Urinary bladder (tissue), 4 donors: Measurements from ENCODE around the gene PTPRN2. TPM values are rescaled to one million over a fixed set of nuclear protein-coding genes. Genes with fewer than 3 reads are reported as not detected.

Experiments
- DNase-seq: peaks from one replicate; pipeline ENCODE4 v3.0.0-alpha.2; 2015; ENCODE audit errors: extremely low spot score
- H3K27ac ChIP-seq: one replicate; pipeline ENCODE4 v1.5.1; 2013; ENCODE audit warnings: low read depth, mild to moderate bottlenecking, moderate library complexity
- H3K36me3 ChIP-seq: one replicate; pipeline ENCODE4 v1.6.1; 2013; ENCODE audit warnings: mild to moderate bottlenecking, moderate library complexity; ENCODE audit not compliant: insufficient read depth
- H3K4me1 ChIP-seq: one replicate; pipeline ENCODE4 v1.6.1; 2013; ENCODE audit warnings: mild to moderate bottlenecking, moderate library complexity; ENCODE audit not compliant: insufficient read depth
- H3K4me3 ChIP-seq: one replicate; pipeline ENCODE4 v1.5.1; 2013; ENCODE audit warnings: low read depth, low read length
- WGBS: extraction: QIAGEN DNeasy Blood & Tissue Kit; methylation state at CpG from one replicate; pipeline ENCODE4 v1.1.7; 2013; 5-methylcytosine and 5-hydroxymethylcytosine counted together
- polyA plus RNA-seq: library from polyadenylated mRNA; stranded (reverse); fragments of 200-250 nt; gene quantifications from one replicate; pipeline ENCODE4 v1.2.3, GENCODE V29; 2013
- total RNA-seq: library from RNA; depleted of rRNA; stranded (reverse); fragments of >200 nt; gene quantifications from one replicate; pipeline ENCODE4 v1.2.3, GENCODE V29; 2014
- donor health status: healthy with polysubstance abuse.
- donor health status: healthy.

PTPRN2 gene
- total and polyA plus RNA-seq, 2 donors, result 2.8 to 4.4 TPM

DNA sequence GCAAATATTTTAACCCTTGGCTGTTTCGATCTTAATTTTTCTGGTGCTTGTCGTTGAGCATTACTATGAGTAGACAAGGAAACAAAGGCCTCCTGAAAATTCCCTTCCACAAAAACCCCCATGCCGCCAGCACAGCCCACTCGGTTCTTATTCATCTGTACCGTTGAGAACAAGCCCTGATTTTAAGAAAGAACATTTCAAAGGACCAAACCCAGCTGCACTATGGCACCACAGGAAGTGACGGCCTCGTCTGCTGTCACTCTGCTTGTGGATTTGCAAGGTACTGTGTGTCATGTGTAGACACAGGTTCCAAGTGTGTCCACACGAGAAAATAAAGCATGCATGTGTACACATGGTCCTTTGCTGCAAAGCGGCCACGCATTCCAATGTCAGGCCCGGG is 965.6 kb downstream of the PTPRN2 start:
- WGBS, result 84% methylated on average over 11 of the region's 11 CpGs
- Histone ChIP-seq H3K4me1 (no peaks in the 10 kb centered on the region), H3K27ac (no peak overlapping the region), H3K4me3 (no peak overlapping the region), H3K36me3 (no peaks in the 10 kb centered on the region)
- no peak for DNase-seq

DNA sequence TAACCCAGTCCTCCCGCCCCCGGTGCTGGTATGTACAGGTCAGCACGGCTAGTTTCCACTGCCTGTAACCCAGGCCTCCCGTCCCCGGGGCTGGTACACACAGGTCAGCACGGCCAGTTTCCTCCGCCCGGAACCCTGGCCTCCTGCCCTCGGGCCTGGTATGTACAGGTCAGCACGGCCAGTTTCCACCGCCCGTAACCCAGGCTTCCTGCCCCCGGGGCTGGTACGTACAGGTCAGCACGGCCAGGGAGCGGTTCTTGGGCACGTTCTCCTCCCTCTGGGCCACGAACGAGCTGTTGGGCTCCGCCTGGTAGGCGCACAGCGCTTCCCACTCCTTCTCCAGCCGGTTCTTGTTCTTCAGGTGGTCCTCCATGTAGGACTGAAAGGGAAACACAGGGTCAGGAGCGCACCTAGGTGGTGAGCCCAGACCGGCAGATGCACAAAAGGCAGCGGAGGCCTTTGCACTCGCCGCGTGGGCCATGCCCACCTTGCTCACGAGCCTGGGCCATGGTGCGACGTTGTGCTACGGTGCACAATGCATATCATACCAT is 966.4 kb downstream of the PTPRN2 start:
- WGBS, result 88% methylated on average over 33 of the region's 33 CpGs
- H3K36me3 ChIP-seq, result no peaks in the 10 kb centered on the region
- no peak overlapping the region for H3K27ac ChIP-seq
- H3K4me1 ChIP-seq, result no peaks in the 10 kb centered on the region
- H3K4me3 ChIP-seq, result no peak overlapping the region
- DNase-seq, result no peak

DNA sequence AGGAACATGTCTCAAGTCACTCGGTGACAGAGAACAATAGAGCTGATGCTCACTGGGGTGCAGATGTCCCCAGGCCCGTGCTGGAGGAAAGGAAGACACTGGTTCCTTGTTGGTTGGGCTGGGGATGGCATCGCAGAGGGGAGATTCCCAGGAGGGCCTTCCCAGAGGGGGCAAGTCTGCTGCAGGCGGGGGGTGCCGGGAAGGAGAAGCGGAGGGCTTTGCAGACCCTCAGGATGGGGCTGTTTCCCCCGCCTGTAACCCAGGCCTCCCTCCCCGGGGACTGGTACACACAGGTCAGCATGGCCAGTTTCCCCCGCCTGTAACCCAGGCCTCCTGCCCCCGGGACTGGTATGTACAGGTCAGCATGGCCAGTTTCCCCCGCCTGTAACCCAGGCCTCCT is 967.0 kb downstream of the PTPRN2 start:
- no peaks in the 10 kb centered on the region for H3K4me1 ChIP-seq
- no peak overlapping the region for H3K27ac ChIP-seq
- no peaks in the 10 kb centered on the region for H3K36me3 ChIP-seq
- no peak overlapping the region for H3K4me3 ChIP-seq
- no peak for DNase-seq
- WGBS, result 82% methylated on average over 11 of the region's 11 CpGs

DNA sequence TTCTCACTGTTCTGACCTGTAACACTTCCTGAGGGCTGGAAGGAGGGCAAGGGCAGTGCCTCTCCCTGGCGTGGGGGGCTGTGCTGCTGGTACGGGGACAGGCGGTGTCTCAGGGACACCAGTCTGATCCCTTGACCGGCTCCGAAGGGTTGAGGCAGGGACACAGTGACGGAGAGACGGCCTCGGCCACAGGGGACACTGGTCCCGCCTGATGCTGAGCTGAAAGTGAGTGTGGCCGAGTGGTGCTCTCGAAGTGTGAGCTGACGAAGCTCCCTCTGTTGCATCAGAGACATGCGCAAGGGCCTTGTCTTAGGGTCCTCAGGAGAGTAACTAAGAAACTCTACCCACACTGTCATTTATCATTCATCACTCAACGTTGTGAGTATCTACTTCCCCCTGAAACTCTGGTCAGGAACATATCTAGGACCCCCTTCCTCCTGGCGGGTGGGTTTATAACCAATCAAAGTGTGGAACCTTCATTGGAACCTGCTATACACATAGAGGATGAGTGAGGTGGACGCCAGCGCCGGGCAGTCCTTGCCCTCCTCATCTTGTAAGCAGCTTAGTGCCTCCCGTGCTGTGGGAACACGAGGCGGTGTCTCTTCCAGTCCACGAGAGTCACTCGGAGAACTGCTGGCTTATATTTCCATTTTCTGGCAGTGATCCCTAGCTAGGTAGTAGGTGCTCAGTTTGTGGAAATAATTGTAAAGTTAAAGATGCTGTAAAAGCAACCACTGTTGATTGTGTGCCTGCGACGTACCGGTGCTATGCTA is 967.7 kb downstream of the PTPRN2 start:
- no peak for DNase-seq
- Histone ChIP-seq H3K27ac (no peak overlapping the region), H3K4me3 (no peak overlapping the region), H3K4me1 (no peaks in the 10 kb centered on the region), H3K36me3 (no peaks in the 10 kb centered on the region)
- 86% methylated on average over 26 of the region's 26 CpGs for WGBS

DNA sequence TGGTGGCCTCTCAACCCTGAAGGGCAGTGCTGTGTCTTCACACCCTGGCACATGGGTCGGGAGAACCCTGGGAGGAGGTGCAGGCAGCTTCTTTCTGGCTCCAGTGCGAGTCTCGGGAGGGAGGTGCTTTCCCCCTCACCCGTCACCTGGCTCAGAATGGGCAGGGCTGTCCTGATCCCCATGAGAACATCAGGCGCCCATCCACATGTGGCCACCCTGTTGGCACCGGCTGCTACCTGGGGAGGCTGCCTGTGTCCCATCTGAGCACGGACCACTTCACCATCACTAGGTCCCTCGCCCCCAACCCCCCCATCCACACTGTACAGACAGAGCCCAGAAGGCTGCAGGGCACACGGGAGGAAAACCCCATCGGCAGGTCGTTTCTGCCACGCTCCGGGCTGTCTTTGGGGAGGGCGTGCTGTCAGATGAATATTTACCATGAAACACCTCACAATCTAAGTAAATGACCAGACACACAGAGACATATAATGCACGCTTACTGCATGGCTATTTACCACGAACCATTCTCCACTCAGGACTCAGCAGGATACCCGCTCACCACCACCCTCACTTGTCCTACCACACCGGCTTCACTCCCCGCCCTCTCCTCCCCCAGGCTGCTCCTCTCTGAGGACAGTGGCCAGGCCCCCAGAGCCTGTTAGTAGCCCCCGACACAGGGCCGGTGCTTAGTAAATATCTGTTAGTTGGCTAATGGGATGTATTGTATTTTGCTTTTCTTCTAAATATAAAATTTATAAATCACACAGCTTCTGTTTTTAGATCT is 968.6 kb downstream of the PTPRN2 start:
- no peaks in the 10 kb centered on the region for H3K36me3 ChIP-seq
- no peak overlapping the region for H3K27ac ChIP-seq
- DNase-seq, result no peak
- 87% methylated on average over 21 of the region's 21 CpGs for WGBS
- H3K4me1 ChIP-seq, result no peaks in the 10 kb centered on the region
- H3K4me3 ChIP-seq, result no peak overlapping the region

DNA sequence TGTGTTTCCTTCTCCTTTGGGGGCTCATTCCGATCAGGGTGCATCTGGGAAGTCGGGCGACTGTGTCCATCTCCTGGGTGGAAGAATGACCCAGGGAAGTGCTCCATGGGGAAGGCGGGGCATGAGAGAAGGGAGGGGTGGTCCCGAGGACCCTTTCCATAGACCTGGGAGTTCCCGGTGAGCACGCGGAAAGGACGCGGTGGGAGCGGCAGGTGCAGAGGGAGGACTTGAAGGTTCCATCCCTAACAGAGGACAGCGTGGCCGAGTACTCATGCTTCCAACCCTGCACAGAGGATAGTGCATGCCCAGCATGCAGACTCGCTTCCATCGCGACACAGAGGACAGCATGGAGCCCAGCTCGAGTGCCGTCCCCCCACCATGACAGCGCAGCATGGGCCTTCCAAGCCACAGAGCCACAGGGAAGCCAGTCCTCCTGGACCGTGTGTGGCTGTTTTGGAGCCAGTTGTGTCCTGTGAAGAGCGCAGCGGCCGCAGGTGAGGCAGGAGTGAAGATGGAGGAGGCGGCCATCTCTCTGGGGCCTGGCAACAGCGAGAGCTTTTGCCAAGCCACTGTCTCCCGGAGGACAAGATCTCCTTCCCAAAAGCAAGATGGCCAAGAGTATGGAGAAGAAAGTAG is 969.4 kb downstream of the PTPRN2 start:
- no peak for DNase-seq
- H3K4me1 ChIP-seq, result no peaks in the 10 kb centered on the region
- 93% methylated on average over 26 of the region's 26 CpGs for WGBS
- no peak overlapping the region for H3K27ac ChIP-seq
- H3K4me3 ChIP-seq, result no peak overlapping the region
- H3K36me3 ChIP-seq, result no peaks in the 10 kb centered on the region

DNA sequence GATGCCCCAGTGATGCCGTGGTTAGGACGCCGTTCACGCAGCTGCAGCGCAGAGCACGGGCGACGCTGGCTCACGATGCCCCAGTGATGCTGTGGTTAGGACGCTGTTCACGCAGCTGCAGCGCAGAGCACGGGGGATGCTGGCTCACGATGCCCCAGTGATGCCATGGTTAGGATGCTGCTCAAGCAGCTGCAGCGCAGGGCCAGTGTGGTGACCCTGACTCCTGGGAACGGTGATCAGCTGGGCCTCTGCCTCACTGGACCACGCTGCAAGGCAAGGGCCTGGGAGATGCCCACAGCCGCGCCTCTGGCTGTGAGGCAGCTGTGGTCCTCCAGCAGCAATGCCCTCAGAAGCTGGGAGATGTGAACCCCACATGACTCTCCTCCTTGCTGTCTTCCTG is 970.2 kb downstream of the PTPRN2 start:
- DNase-seq, result no peak
- Histone ChIP-seq H3K4me3 (no peak overlapping the region), H3K27ac (no peak overlapping the region), H3K36me3 (no peaks in the 10 kb centered on the region), H3K4me1 (no peaks in the 10 kb centered on the region)
- WGBS, result 94% methylated on average over 19 of the region's 19 CpGs

DNA sequence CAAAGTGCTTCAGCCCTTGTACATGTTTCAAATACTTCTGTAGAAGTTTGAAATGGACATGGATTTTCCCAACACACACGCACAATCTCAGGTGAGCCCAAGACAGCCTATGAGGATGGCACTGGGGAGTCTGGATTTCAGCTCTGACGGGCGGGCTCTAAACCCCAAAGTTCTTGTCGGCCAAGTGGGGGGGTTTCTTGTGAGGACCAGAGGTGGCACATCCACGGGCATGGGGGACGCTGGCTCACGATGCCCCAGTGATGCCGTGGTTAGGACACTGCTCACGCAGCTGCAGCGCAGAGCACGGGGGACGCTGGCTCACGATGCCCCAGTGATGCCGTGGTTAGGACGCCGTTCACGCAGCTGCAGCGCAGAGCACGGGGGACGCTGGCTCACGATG is 970.7 kb downstream of the PTPRN2 start:
- Histone ChIP-seq H3K27ac (no peak overlapping the region), H3K4me3 (no peak overlapping the region), H3K36me3 (no peaks in the 10 kb centered on the region), H3K4me1 (no peaks in the 10 kb centered on the region)
- WGBS, result 93% methylated on average over 21 of the region's 21 CpGs
- no peak for DNase-seq

DNA sequence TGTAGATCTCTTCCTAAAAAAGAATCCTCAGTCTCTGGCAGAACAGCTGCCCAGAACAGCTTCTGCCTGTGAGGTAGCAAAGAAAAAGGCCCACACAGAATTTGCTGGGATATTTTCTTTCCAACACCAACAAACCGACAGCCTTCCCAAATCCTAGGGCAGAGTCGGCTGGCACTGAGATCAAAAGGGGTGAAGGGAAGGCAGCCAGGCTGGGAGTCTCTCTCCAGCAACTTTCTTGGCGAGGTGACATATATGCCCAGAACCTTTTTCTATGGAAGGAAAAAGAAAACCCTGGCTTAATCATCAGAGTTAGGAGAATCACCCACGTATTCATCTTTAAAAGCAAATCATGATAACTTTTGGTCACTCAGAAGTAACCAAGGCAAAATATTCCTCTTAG is 971.2 kb downstream of the PTPRN2 start:
- DNase-seq, result no peak
- H3K4me1 ChIP-seq, result no peaks in the 10 kb centered on the region
- H3K27ac ChIP-seq, result no peak overlapping the region
- 58% methylated on average over 4 of the region's 4 CpGs for WGBS
- H3K36me3 ChIP-seq, result no peaks in the 10 kb centered on the region
- no peak overlapping the region for H3K4me3 ChIP-seq

DNA sequence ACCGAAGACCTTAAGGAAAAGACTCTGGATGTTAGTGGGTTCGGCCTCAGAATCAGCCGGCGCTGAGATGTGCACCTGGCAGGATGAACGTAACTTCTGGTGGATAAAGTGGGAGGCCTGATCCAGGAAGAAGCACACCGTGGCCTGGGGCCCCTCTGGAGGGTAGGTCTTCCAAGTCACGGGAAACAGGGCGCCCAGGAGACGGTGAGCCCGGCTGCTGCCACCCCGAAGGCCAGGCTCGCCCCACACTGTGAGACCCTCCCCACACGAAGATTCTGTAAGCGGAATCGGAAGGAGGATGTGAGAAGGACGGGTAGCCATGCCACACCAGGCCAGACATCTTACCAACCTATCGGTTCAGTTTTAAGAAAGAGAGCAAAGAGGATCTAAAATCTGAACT is 971.8 kb downstream of the PTPRN2 start:
- WGBS, result 90% methylated on average over 17 of the region's 17 CpGs
- Histone ChIP-seq H3K27ac (no peak overlapping the region), H3K4me1 (no peaks in the 10 kb centered on the region), H3K36me3 (no peaks in the 10 kb centered on the region), H3K4me3 (no peak overlapping the region)
- DNase-seq, result no peak

DNA sequence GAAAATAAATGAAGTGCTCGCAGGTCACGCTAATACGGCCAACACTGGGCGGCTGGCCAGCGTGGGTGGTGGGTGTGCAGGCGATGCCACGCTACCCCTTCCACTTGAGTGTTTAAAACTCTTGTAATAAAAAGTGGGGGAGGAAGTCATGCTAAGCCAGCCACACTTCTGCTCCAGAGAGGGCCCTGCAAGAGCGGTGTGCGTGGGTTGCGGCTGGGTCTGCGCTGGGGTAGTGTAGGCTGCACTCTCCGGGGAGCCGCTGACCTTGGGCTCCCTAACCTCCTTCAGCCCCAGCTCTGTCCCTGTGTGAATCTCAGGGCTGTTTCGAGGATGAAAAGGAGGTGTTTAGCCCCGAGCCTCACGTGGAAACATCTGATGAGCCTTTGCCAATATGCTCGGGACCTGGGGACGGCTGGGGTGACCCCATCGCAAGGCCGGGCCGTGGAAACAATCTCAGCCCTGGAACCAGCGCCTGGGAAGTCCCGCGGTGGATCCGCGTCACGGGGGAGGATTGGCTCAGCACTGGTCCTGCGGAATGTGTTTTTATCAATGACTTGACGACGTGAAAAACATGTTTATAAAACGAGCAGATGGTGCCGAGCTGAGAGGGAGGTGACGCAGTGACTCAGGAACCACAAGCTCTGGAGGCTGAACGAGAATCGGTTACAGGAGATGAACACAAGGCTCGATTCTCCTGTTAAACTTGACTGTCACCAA is 972.4 kb downstream of the PTPRN2 start:
- no peak overlapping the region for H3K4me3 ChIP-seq
- 67% methylated on average over 36 of the region's 36 CpGs for WGBS
- H3K4me1 ChIP-seq, result no peaks in the 10 kb centered on the region
- no peak overlapping the region for H3K27ac ChIP-seq
- H3K36me3 ChIP-seq, result no peaks in the 10 kb centered on the region
- DNase-seq, result no peak

DNA sequence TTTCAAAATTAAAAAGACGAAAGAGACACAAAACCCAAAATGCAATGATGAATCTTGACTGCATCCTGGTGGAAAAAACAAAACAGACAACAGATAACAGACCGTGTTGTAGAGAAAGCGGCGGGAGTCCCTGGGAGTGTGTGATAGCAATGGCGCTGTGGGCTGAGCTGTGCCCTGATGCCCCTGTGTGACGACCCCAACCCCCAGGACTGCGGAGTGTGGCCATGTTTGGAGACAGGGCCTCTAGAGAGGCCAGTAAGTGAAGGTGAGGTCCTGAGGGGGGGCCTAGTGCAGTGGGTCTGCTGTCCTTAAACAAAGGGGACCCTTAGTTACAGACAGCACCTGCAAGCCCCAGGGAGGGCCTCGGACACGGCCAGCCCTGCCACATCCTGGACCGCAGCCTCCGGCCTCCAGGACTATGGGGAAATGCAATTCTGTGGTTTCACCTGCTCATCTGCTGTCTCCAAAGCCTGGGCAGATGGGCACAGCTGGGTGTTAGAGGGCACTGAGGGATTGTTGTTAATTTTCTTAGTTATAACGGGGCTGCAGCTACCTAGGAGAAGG is 973.1 kb downstream of the PTPRN2 start:
- no peaks in the 10 kb centered on the region for H3K36me3 ChIP-seq
- H3K27ac ChIP-seq, result no peak overlapping the region
- no peak for DNase-seq
- H3K4me1 ChIP-seq, result no peaks in the 10 kb centered on the region
- no peak overlapping the region for H3K4me3 ChIP-seq
- WGBS, result 92% methylated on average over 12 of the region's 12 CpGs
